GM04503 (cell line): ENCODE results near the gene RNF40.

ENCODE experiments used
- DNase-seq: peaks from one replicate; pipeline ENCODE4 v3.0.0-alpha.2; 2012; ENCODE audit warnings: low read depth

RNF40 gene

GRCh38 chr16:30740364-30741251, 21.5 kb upstream of the RNF40 start:
- DNase-seq, result no peak

GRCh38 chr16:30741461-30741914, 20.6 kb upstream of the RNF40 start:
- DNase-seq, result peak; percentile 72

- no peak for DNase-seq
Observed at GRCh38 chr16:30743716-30744115, 18.4 kb upstream of the RNF40 start.

- DNase-seq, result no peak
Observed at GRCh38 chr16:30744183-30744582, 17.9 kb upstream of the RNF40 start.

- DNase-seq, result no peak
Observed at GRCh38 chr16:30745082-30745481, 17.0 kb upstream of the RNF40 start.

GRCh38 chr16:30746638-30747175, 15.4 kb upstream of the RNF40 start:
- DNase-seq, result no peak

- DNase-seq, result peak; percentile 51
Observed at GRCh38 chr16:30747331-30747730, 14.8 kb upstream of the RNF40 start.

GRCh38 chr16:30747799-30748633, 14.1 kb upstream of the RNF40 start, which contains the start of gene PHKG2:
Gene PHKG2 (plus strand): TSS chr16:30748425. CDS start chr16:30748821, 396 bp downstream.
- DNase-seq, result peak; percentile 93

- DNase-seq, result no peak
Observed at GRCh38 chr16:30748634-30749445, 13.3 kb upstream of the RNF40 start.

- no peak for DNase-seq
Observed at GRCh38 chr16:30750201-30750600, 11.9 kb upstream of the RNF40 start.

GRCh38 chr16:30750876-30751465, 11.2 kb upstream of the RNF40 start:
- no peak for DNase-seq

- no peak for DNase-seq
Observed at GRCh38 chr16:30753596-30753995, 8.5 kb upstream of the RNF40 start.

- no peak for DNase-seq
Observed at GRCh38 chr16:30755955-30756780, 6.0 kb upstream of the RNF40 start.

- no peak for DNase-seq
Observed at GRCh38 chr16:30756781-30757100, 5.4 kb upstream of the RNF40 start.

GRCh38 chr16:30757316-30757715, 4.8 kb upstream of the RNF40 start:
- no peak for DNase-seq

- DNase-seq, result no peak
Observed at GRCh38 chr16:30758988-30759491, 3.1 kb upstream of the RNF40 start.

GRCh38 chr16:30760001-30760559, 2.0 kb upstream of the RNF40 start:
- DNase-seq, result no peak

GRCh38 chr16:30760577-30761426, 1.3 kb upstream of the RNF40 start:
- no peak for DNase-seq

GRCh38 chr16:30761427-30761927, 645 bp upstream of the RNF40 start:
- no peak for DNase-seq
